OCI-LY3 (cell line): ENCODE results near the gene IL21R.

ENCODE experiments used
- H2AFZ ChIP-seq: fragments of 200-600, 300-600 bp; shearing (Covaris generic); 2 replicates; pipeline ENCODE4 v1.6.0; 2014; ENCODE audit warnings: antibody characterized with exemption, low read depth, low read length
- H3K27ac ChIP-seq: fragments of 200-600, 300-600 bp; sonication (generic); 2 replicates; pipeline ENCODE4 v1.5.1; 2014; ENCODE audit warnings: mild to moderate bottlenecking, low read length, moderate library complexity, mixed read lengths
- H3K27me3 ChIP-seq: fragments of 200-600, 300-600 bp; sonication (generic); 2 replicates; pipeline ENCODE4 v1.6.1; 2014; ENCODE audit warnings: low read depth, low read length, mixed read lengths
- H3K36me3 ChIP-seq: fragments of 200-600, 300-600 bp; sonication (generic); replicated peaks from 2 replicates; pipeline ENCODE3; 2014; ENCODE audit warnings: low read depth, low read length, mixed read lengths
- H3K4me1 ChIP-seq: fragments of 300-600, 200-600 bp; sonication (generic); 2 replicates; pipeline ENCODE4 v1.6.1; 2014; ENCODE audit warnings: low read length, mixed read lengths
- H3K4me2 ChIP-seq: fragments of 200-600, 300-600 bp; sonication (generic); 2 replicates; pipeline ENCODE4 v1.6.1; 2014; ENCODE audit warnings: low read length, mixed read lengths
- H3K4me3 ChIP-seq: fragments of 300-600, 200-600 bp; sonication (generic); 2 replicates; pipeline ENCODE4 v1.5.1; 2014; ENCODE audit warnings: antibody characterized with exemption, mild to moderate bottlenecking, low read length, moderate library complexity
- H3K79me2 ChIP-seq: fragments of 300-600, 200-600 bp; shearing (Covaris generic); 2 replicates; pipeline ENCODE4 v1.6.1; 2014; ENCODE audit warnings: mild to moderate bottlenecking, low read length, mixed read lengths
- H3K9ac ChIP-seq: fragments of 300-600, 200-600 bp; shearing (Covaris generic); 2 replicates; pipeline ENCODE4 v1.6.0; 2014; ENCODE audit warnings: mild to moderate bottlenecking, low read length, moderate library complexity
- H3K9me3 ChIP-seq: fragments of 200-600, 300-600 bp; shearing (Covaris generic); 2 replicates; pipeline ENCODE4 v1.6.1; 2014; ENCODE audit warnings: low read length, mixed read lengths; ENCODE audit not compliant: insufficient read depth
- H4K20me1 ChIP-seq: fragments of 200-600, 300-600 bp; sonication (generic); 2 replicates; pipeline ENCODE4 v1.6.1; 2016; ENCODE audit warnings: low read length, mixed read lengths; ENCODE audit not compliant: insufficient read depth
- CTCF ChIP-seq: fragments of 200-600, 300-600 bp; sonication (generic); IDR thresholded peaks from 2 replicates; pipeline ENCODE4 v1.5.1; 2014; ENCODE audit warnings: antibody characterized with exemption, low read length, low read depth
- EZH2phosphoT487 ChIP-seq: fragments of 200-600 bp; shearing (Covaris generic); IDR thresholded peaks from 2 replicates; pipeline ENCODE4 v1.6.1; 2018; ENCODE audit warnings: antibody characterized with exemption, mixed run types, low read depth

Gene IL21R

GRCh38 chr16:27402569-27402963 is 592 bp downstream of the IL21R start:
- TF ChIP-seq EZH2phosphoT487: no peak
- peak overlapping the region; percentile 98 for H3K27ac ChIP-seq
- peak overlapping the region; percentile 100 for H3K4me2 ChIP-seq
- H3K4me1 ChIP-seq: peaks cover 81% of the 10 kb centered on the region
- H2AFZ ChIP-seq: no peak overlapping the region
- peak overlapping the region; percentile 96 for H3K4me3 ChIP-seq
- H3K79me2 ChIP-seq: peaks cover 79% of the 10 kb centered on the region
- no peaks in the 10 kb centered on the region for H3K27me3 ChIP-seq
- H4K20me1 ChIP-seq: no peaks in the 10 kb centered on the region
- no peaks in the 10 kb centered on the region for H3K9me3 ChIP-seq
- peaks cover 43% of the 10 kb centered on the region for H3K36me3 ChIP-seq
- H3K9ac ChIP-seq: peak overlapping the region; percentile 100

DNA sequence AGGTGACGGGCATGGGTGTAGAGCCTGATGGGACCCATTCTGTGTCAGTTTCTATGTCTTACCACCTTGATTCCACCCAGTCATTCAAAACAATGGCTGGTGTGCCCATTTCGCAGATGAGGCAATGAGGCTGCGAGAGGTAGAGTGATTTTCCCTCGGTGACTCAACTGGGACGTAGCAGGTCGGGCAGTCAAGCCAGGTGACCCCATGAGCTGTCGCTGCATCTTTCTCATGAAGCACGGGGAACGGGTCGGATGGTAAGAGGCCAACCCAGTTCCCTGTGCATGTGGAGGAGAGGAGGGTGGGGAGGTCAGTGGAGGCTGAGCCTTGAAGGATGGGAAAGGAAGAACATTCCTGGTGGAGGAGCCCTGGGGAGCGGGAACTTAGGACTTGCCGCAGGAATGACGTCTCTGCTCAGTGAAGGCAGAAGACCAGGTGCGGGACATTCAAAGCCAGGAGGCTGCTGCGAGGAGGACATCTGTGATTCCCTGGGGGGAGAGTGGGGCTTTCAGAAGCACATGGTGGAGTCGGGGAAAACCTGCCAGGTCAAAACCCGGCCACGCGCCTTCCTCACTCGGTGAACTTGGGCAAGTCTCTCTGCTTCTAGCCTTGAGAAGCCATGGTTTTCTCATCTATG is 1.1 kb downstream of the IL21R start:
- Histone ChIP-seq H3K9me3 (no peaks in the 10 kb centered on the region), H3K4me1 (peaks cover 83% of the 10 kb centered on the region), H2AFZ (no peak overlapping the region), H3K79me2 (peaks cover 85% of the 10 kb centered on the region), H3K36me3 (peaks cover 43% of the 10 kb centered on the region), H3K9ac (peak overlapping the region; percentile 100), H3K4me2 (peak overlapping the region; percentile 100), H4K20me1 (0 out of 2 replicates have a peak, but pooled peaks cover 2% of the 10 kb centered on the region), H3K27ac (peak overlapping the region; percentile 98), H3K4me3 (peak overlapping the region; percentile 96), H3K27me3 (no peaks in the 10 kb centered on the region)
- no peak for TF ChIP-seq CTCF
- TF ChIP-seq EZH2phosphoT487: no peak

- H3K79me2 ChIP-seq: peaks cover 90% of the 10 kb centered on the region
- peak overlapping the region; percentile 98 for H3K27ac ChIP-seq
- TF ChIP-seq EZH2phosphoT487: no peak
- no peak for TF ChIP-seq CTCF
- peak overlapping the region; percentile 100 for H3K9ac ChIP-seq
- peak overlapping the region; percentile 100 for H3K4me2 ChIP-seq
- H3K4me3 ChIP-seq: peak overlapping the region; percentile 96
- H2AFZ ChIP-seq: no peak overlapping the region
- H3K27me3 ChIP-seq: no peaks in the 10 kb centered on the region
- peaks cover 7% of the 10 kb centered on the region; the same call in 1 of the 2 replicates for H4K20me1 ChIP-seq
- peaks cover 83% of the 10 kb centered on the region for H3K4me1 ChIP-seq
- H3K36me3 ChIP-seq: peaks cover 48% of the 10 kb centered on the region
- no peaks in the 10 kb centered on the region for H3K9me3 ChIP-seq
Measured at GRCh38 chr16:27403601-27403992, 1.6 kb downstream of the IL21R start.

- H3K79me2 ChIP-seq: peaks cover 96% of the 10 kb centered on the region
- H3K9me3 ChIP-seq: 0 out of 2 replicates have a peak, but pooled peaks cover under 1% of the 10 kb centered on the region
- H2AFZ ChIP-seq: no peak overlapping the region
- peaks cover 11% of the 10 kb centered on the region; the same call in 1 of the 2 replicates for H4K20me1 ChIP-seq
- H3K27ac ChIP-seq: peak overlapping the region; percentile 98
- TF ChIP-seq CTCF: no peak
- no peak for TF ChIP-seq EZH2phosphoT487
- peaks cover 81% of the 10 kb centered on the region for H3K4me1 ChIP-seq
- H3K36me3 ChIP-seq: peaks cover 52% of the 10 kb centered on the region
- H3K27me3 ChIP-seq: no peaks in the 10 kb centered on the region
- peak overlapping the region; percentile 100 for H3K4me2 ChIP-seq
- peak overlapping the region; percentile 96 for H3K4me3 ChIP-seq
- peak overlapping the region; percentile 100 for H3K9ac ChIP-seq
Measured at GRCh38 chr16:27404163-27404823, 2.3 kb downstream of the IL21R start.
